ENCODE measurements around the gene CCS. TPM values are rescaled to one million over a fixed set of nuclear protein-coding genes. Genes with fewer than 3 reads are reported as not detected.

Gene CCS
- total RNA-seq, 4 donors from 2014 or later = 30.6 to 70.1 (median 47.2) TPM

GRCh38 chr11:66607126-66607834 lies 14.3 kb downstream of the CCS start:
- H3K27me3 ChIP-seq = no peaks in the 10 kb centered on the region
- H3K36me3 ChIP-seq = peaks cover 0 to 26% (median 0%) of the 10 kb centered on the region in 3 donors
- no peaks in the 10 kb centered on the region for H3K9me3 ChIP-seq
- peak overlapping the region; percentile 48 to 82 (median 72) for H3K27ac ChIP-seq
- DNase-seq = peak in 2 of 3 donors; percentile 82 to 85
- peaks cover 0 to 15% (median 3%) of the 10 kb centered on the region in 4 donors for H3K4me1 ChIP-seq
- H3K4me3 ChIP-seq = no peak overlapping the region
- TF ChIP-seq, protein P1, sequence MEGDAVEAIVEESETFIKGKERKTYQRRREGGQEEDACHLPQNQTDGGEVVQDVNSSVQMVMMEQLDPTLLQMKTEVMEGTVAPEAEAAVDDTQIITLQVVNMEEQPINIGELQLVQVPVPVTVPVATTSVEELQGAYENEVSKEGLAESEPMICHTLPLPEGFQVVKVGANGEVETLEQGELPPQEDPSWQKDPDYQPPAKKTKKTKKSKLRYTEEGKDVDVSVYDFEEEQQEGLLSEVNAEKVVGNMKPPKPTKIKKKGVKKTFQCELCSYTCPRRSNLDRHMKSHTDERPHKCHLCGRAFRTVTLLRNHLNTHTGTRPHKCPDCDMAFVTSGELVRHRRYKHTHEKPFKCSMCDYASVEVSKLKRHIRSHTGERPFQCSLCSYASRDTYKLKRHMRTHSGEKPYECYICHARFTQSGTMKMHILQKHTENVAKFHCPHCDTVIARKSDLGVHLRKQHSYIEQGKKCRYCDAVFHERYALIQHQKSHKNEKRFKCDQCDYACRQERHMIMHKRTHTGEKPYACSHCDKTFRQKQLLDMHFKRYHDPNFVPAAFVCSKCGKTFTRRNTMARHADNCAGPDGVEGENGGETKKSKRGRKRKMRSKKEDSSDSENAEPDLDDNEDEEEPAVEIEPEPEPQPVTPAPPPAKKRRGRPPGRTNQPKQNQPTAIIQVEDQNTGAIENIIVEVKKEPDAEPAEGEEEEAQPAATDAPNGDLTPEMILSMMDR (IDR thresholded peaks at IDR 0.05) = no peak
- no peak for TF ChIP-seq POLR2A (IDR thresholded peaks at IDR 0.05)

DNA sequence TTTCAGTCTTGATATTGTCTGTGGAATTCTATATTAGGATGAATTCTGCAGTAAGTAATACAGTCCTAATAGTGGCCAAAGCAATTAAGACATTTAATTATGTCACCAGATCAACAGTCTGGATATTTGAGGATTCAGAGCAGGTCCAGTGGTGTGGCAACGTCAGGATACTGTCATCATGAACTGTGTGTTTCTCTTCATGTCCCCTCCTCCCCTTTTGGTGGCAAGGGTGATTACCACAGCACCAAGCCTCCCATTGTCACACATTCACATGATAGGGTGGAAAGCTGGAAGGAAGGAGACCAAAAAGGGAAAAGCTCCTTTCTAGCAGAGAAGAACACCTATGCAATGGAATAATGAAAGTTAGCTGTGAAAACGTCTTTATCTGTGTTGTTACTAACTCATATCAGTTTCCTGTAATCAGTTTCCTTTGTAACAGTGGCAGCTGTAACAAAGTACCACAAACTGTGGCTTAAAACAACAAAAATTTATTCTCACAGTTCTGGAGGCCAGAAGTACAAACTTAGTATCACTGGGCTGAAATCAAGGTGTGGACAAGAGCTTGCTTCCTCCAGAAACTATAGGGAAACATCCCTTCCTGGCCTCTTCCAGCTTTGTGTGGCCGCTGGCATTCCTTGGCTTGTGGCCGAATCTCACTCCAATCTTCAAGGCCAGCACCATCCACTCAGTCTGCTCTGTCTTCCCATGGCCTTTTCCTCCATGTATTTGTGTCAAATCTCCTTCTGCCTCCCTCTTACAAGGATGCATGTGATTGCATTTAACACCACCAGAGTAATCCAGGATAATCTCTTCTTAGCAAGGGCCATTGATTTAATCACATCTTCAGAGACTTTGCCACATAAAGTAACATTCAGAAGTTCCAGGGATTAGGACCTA lies 17.0 kb downstream of the CCS start:
- Histone ChIP-seq H3K4me1 (peaks cover 0 to 15% (median 3%) of the 10 kb centered on the region in 4 donors), H3K27me3 (no peaks in the 10 kb centered on the region), H3K27ac (peak overlapping the region in 1 of 4 donors; percentile 67), H3K36me3 (peaks cover 0 to 14% (median 0%) of the 10 kb centered on the region in 3 donors), H3K9me3 (no peaks in the 10 kb centered on the region), H3K4me3 (no peak overlapping the region)
- no peak for DNase-seq
- TF ChIP-seq, protein P1 (IDR thresholded peaks at IDR 0.05) = no peak
- no peak for TF ChIP-seq POLR2A (IDR thresholded peaks at IDR 0.05)

DNA sequence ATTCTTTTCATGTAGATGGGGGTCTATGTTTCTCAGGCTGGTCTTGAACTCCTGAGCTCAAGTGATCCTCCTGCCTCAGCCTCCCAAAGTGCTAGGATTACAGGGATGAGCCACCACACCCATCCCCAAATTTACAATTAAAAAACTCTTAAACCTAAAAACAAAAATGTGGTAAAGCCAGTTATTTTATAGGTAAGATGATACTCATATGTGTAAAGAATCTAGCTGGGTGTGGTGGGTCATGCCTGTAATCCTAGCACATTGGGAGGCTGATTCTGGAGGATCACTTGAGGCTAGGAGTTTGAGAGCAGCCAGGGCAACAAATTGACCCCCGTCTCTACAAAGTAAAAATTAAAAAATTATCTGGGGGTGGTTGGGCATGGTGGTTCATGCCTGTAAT lies 19.5 kb downstream of the CCS start:
- peak overlapping the region in 1 of 4 donors; percentile 61 for H3K27ac ChIP-seq
- DNase-seq = no peak

GRCh38 chr11:66614073-66614472 lies 21.1 kb downstream of the CCS start:
- no peaks in the 10 kb centered on the region for H3K9me3 ChIP-seq
- H3K27me3 ChIP-seq = no peaks in the 10 kb centered on the region
- DNase-seq = no peak
- H3K36me3 ChIP-seq = no peaks in the 10 kb centered on the region
- peaks cover 0 to 10% (median 9%) of the 10 kb centered on the region in 4 donors for H3K4me1 ChIP-seq
- no peak overlapping the region for H3K27ac ChIP-seq
- TF ChIP-seq, protein P1 (IDR thresholded peaks at IDR 0.05) = no peak
- no peak for TF ChIP-seq POLR2A (IDR thresholded peaks at IDR 0.05)
- H3K4me3 ChIP-seq = no peak overlapping the region

More for the DNA sequence above, 19.5 kb downstream of the CCS start:
- H3K4me1 ChIP-seq = peaks cover 0 to 11% (median 5%) of the 10 kb centered on the region in 4 donors
- H3K36me3 ChIP-seq = no peaks in the 10 kb centered on the region
- TF ChIP-seq POLR2A (IDR thresholded peaks at IDR 0.05) = no peak
- TF ChIP-seq, protein P1 (IDR thresholded peaks at IDR 0.05) = no peak
- no peaks in the 10 kb centered on the region for H3K27me3 ChIP-seq
- H3K9me3 ChIP-seq = no peaks in the 10 kb centered on the region
- no peak overlapping the region for H3K4me3 ChIP-seq

DNA sequence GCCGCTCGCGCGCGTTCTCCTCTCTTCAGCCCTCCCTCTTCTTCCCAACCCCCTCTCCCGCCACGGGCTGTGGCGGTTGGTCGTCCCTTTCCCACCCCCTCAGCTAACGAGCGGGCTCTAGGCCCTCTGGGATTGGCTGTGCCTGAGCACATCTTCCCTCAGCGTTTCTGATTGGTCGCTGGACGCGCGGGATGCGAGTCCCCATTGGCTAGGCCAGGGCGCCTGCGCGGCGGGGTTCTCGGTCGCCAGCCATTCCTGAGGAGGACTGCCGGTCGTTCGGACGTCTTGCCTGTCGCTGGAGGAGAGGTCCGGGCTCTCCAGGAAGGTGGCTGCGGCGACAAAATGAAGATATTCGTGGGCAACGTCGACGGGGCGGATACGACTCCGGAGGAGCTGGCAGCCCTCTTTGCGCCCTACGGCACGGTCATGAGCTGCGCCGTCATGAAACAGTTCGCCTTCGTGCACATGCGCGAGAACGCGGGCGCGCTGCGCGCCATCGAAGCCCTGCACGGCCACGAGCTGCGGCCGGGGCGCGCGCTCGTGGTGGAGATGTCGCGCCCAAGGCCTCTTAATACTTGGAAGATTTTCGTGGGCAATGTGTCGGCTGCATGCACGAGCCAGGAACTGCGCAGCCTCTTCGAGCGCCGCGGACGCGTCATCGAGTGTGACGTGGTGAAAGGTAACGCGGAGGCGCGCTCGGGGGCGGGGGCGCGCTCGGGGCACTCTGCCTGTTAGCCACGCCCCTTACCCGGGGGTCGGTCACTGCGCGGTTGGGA lies 23.6 kb downstream of the CCS start, which contains the start of gene RBM14:
TSS of gene RBM14 (plus strand) at position 252 of the 776 bp plus-strand sequence. CDS start at position 343, 91 bp downstream.
- peak; percentile 97 to 99 (median 99) for DNase-seq
- Histone ChIP-seq H3K4me1 (peaks cover 0 to 27% (median 19%) of the 10 kb centered on the region in 4 donors), H3K9me3 (no peaks in the 10 kb centered on the region), H3K4me3 (peak within 1 kb of the TSS; percentile 85 to 98 (median 92)), H3K27ac (peak within 1 kb of the TSS; percentile 94 to 99 (median 98)), H3K27me3 (no peaks in the 10 kb centered on the region), H3K36me3 (no peaks in the 10 kb centered on the region)
- TF ChIP-seq, protein P1 (IDR thresholded peaks at IDR 0.05) = peak in 1 of 6 experiments; percentile 2
- peak; percentile 97 to 99 for TF ChIP-seq POLR2A (IDR thresholded peaks at IDR 0.05)

Data from Peyer's patch (tissue), 4 donors.